CD14-positive monocyte (primary cell): ENCODE measurements around the gene ZNF546. TPM values are rescaled to one million over a fixed set of nuclear protein-coding genes. Genes with fewer than 3 reads are reported as not detected.

Experiments used
- DNase-seq, 3 donors: peaks; one replicate each; pipeline ENCODE4 v3.0.0-alpha.2; 2011 to 2022
- H2AFZ ChIP-seq: 2 replicates; pipeline ENCODE4 v1.6.0; 2012; ENCODE audit warnings: mild to moderate bottlenecking, low read depth, low read length, inconsistent platforms; ENCODE audit not compliant: insufficient read depth, poor library complexity, severe bottlenecking
- H3K27ac ChIP-seq, 2 donors: 1 replicate in 1 of 2; 2 replicates in 1 of 2; pipeline ENCODE4 v1.5.1; 2012 to 2013; ENCODE audit warnings: low read length in 2 of 2, control low read depth in 1 of 2, inconsistent platforms in 1 of 2, low read depth in 1 of 2, mild to moderate bottlenecking in 1 of 2
- H3K27me3 ChIP-seq, 2 donors: one replicate each; pipeline versions ENCODE4 v1.6.0 to v1.6.1; 2011 to 2013; ENCODE audit warnings: low read length in 2 of 2; ENCODE audit not compliant: control insufficient read depth in 2 of 2, insufficient read depth in 2 of 2
- H3K36me3 ChIP-seq, 2 donors: replicated peaks in 1 of 2; 1 replicate in 1 of 2; 2 replicates in 1 of 2; pipeline versions ENCODE4 v1.5.1 to v1.6.1; 2012 to 2013; ENCODE audit warnings: low read length in 2 of 2, control low read depth in 1 of 2, inconsistent platforms in 1 of 2, mild to moderate bottlenecking in 1 of 2; ENCODE audit not compliant: insufficient read depth in 2 of 2, control insufficient read depth in 1 of 2
- H3K4me1 ChIP-seq, 2 donors: 1 replicate in 1 of 2; 2 replicates in 1 of 2; pipeline versions ENCODE4 v1.5.1 to v1.6.1; 2012 to 2013; ENCODE audit warnings: low read length in 2 of 2, control low read depth in 1 of 2, inconsistent platforms in 1 of 2, mild to moderate bottlenecking in 1 of 2, moderate library complexity in 1 of 2; ENCODE audit not compliant: insufficient read depth in 2 of 2, control insufficient read depth in 1 of 2
- H3K4me2 ChIP-seq: replicated peaks from 2 replicates; pipeline ENCODE3; 2012; ENCODE audit warnings: low read length, moderate library complexity, mild to moderate bottlenecking; ENCODE audit not compliant: poor library complexity, severe bottlenecking; ENCODE audit errors: extremely low read depth
- H3K4me3 ChIP-seq, 3 experiments: fragments of 200-600 bp in 1 of 3; sonication (generic) in 1 of 3; replicated peaks in 1 of 3; 1 replicate in 2 of 3; 2 replicates in 1 of 3; pipeline ENCODE4 v1.5.1; 2011 to 2013; ENCODE audit warnings: low read length in 3 of 3, mild to moderate bottlenecking in 3 of 3, control low read depth in 2 of 3, low read depth in 2 of 3, inconsistent platforms in 1 of 3, moderate library complexity in 1 of 3
- H3K79me2 ChIP-seq: 2 replicates; pipeline ENCODE4 v1.6.0; 2012; ENCODE audit warnings: mild to moderate bottlenecking, control low read depth, inconsistent platforms, low read length, moderate library complexity; ENCODE audit not compliant: insufficient read depth
- H3K9ac ChIP-seq: 2 replicates; pipeline ENCODE4 v1.6.0; 2017; ENCODE audit warnings: low read length, mild to moderate bottlenecking; ENCODE audit not compliant: insufficient read depth, poor library complexity, severe bottlenecking
- H3K9me3 ChIP-seq, 2 donors: replicated peaks in 1 of 2; 1 replicate in 1 of 2; 2 replicates in 1 of 2; pipeline versions ENCODE4 v1.5.1 to v1.6.1; 2012 to 2013; ENCODE audit warnings: low read length in 2 of 2, control low read depth in 1 of 2; ENCODE audit not compliant: control insufficient read depth in 1 of 2, insufficient read depth in 1 of 2
- H4K20me1 ChIP-seq: 2 replicates; pipeline ENCODE4 v1.6.0; 2012; ENCODE audit warnings: mild to moderate bottlenecking, low read length, control low read depth, moderate library complexity; ENCODE audit not compliant: insufficient read depth
- H3K27ac Mint-ChIP-seq, 7 donors: one replicate each; pipeline ENCODE4 v1.8.0; 2020; ENCODE audit warnings: mild to moderate bottlenecking in 7 of 7, mixed read lengths in 7 of 7, moderate library complexity in 6 of 7, inconsistent platforms in 2 of 7
- H3K27me3 Mint-ChIP-seq, 3 donors: one replicate each; pipeline ENCODE4 v1.8.0; 2021 to 2022; ENCODE audit warnings: low read depth in 3 of 3, mild to moderate bottlenecking in 3 of 3, mixed read lengths in 3 of 3, moderate library complexity in 3 of 3, inconsistent platforms in 1 of 3
- H3K36me3 Mint-ChIP-seq, 2 donors: one replicate each; pipeline ENCODE4 v1.8.0; 2020; ENCODE audit warnings: mixed read lengths in 2 of 2, inconsistent platforms in 1 of 2, mild to moderate bottlenecking in 1 of 2
- H3K4me1 Mint-ChIP-seq: one replicate; pipeline ENCODE4 v1.8.0; 2020; ENCODE audit warnings: mild to moderate bottlenecking, mixed read lengths
- H3K4me3 Mint-ChIP-seq, 2 donors: one replicate each; pipeline ENCODE4 v1.8.0; 2020; ENCODE audit warnings: mild to moderate bottlenecking in 2 of 2, mixed read lengths in 2 of 2, moderate library complexity in 1 of 2
- H3K9me3 Mint-ChIP-seq, 7 donors: one replicate each; pipeline ENCODE4 v1.8.0; 2020 to 2022; ENCODE audit warnings: mixed read lengths in 7 of 7, mild to moderate bottlenecking in 6 of 7, moderate library complexity in 6 of 7, inconsistent platforms in 2 of 7
- CTCF ChIP-seq: fragments of 200-600 bp; IDR thresholded peaks from one replicate; pipeline ENCODE4 v1.8.0; 2022; ENCODE audit warnings: antibody characterized with exemption, mild to moderate bottlenecking
- WGBS: methylation state at CpG from one replicate; pipeline ENCODE4 v1.1.5; 2013; ENCODE audit warnings: missing lambda C conversion rate; ENCODE audit not compliant: insufficient coverage; 5-methylcytosine and 5-hydroxymethylcytosine counted together
- intact Hi-C, 2 donors: fragments of 100-400 bp; cut with micrococcal nuclease; formaldehyde crosslinking; loops; one replicate each; pipeline versions ENCODE4 v1.15.0 to v1.15.1; 2023
- polyA plus RNA-seq, 3 donors: library from polyadenylated mRNA; depleted of rRNA in 1 of 3; unstranded in 2 of 3; stranded (reverse) in 1 of 3; fragments of 300-500 nt in 2 of 3; fragments of >200 nt in 1 of 3; fragmentation: Illumina TruSeq in 2 of 3; gene quantifications; 1 replicate in 2 of 3; 2 replicates in 1 of 3; pipeline ENCODE4 v1.2.3, GENCODE V29; 2012 to 2021

ZNF546 gene
- polyA plus RNA-seq, 3 donors, result 1.3 to 2.3 (median 1.4) TPM

- intact Hi-C loops, result loop anchor here in 1 of 2 donors (5.0 kb wide), 1 partner anchor 37 kb away; the partner anchor contains the start of gene FCGBP
- Histone ChIP-seq H3K4me1 (peaks cover 19 to 21% of the 10 kb centered on the region in 2 donors), H3K4me3 (no peak overlapping the region), H3K27ac (no peak overlapping the region), H4K20me1 (no peaks in the 10 kb centered on the region), H3K9ac (no peak overlapping the region), H3K79me2 (peaks cover 14% of the 10 kb centered on the region), H3K36me3 (peaks cover 19 to 22% of the 10 kb centered on the region in 2 donors), H3K4me2 (no peak overlapping the region), H3K9me3 (no peaks in the 10 kb centered on the region), H3K27me3 (peaks cover 9 to 48% of the 10 kb centered on the region in 2 donors), H2AFZ (no peak overlapping the region)
- Mint-ChIP-seq H3K36me3 (peaks cover 22% of the 10 kb centered on the region in 2 donors), H3K27ac (no peak overlapping the region), H3K4me1 (peaks cover 26% of the 10 kb centered on the region), H3K4me3 (peak overlapping the region in 1 of 2 donors; percentile 77), H3K27me3 (peaks cover 52 to 63% (median 55%) of the 10 kb centered on the region in 3 donors), H3K9me3 (peaks cover 0 to 7% (median 2%) of the 10 kb centered on the region in 7 donors)
- no peak for TF ChIP-seq CTCF
- 100% methylated on average over 1 of the region's 6 CpGs for WGBS
- no peak for DNase-seq
These were observed 27.6 kb upstream of the ZNF546 start for GRCh38 chr19:39969266-39969665.

- no peak for DNase-seq
- H3K79me2 ChIP-seq, result peaks cover 14% of the 10 kb centered on the region
These were observed 27.0 kb upstream of the ZNF546 start for GRCh38 chr19:39969681-39970424.

More at GRCh38 chr19:39969681-39970424, 27.0 kb upstream of the ZNF546 start:
- H3K27me3 Mint-ChIP-seq, result peaks cover 49 to 57% (median 51%) of the 10 kb centered on the region in 3 donors
- peaks cover 26% of the 10 kb centered on the region for H3K4me1 Mint-ChIP-seq
- peak overlapping the region in 6 of 7 donors; percentile 0 to 99 (median 94) for H3K27ac Mint-ChIP-seq
- H3K36me3 Mint-ChIP-seq, result peaks cover 27 to 28% of the 10 kb centered on the region in 2 donors
- Histone ChIP-seq H3K36me3 (peaks cover 25 to 28% of the 10 kb centered on the region in 2 donors), H2AFZ (peak overlapping the region; percentile 95), H3K4me2 (peak overlapping the region; percentile 96), H3K9me3 (no peaks in the 10 kb centered on the region), H3K4me3 (peak overlapping the region in 2 of 3 experiments; percentile 81 to 90), H3K27ac (peak overlapping the region; percentile 26 to 93), H4K20me1 (no peaks in the 10 kb centered on the region), H3K9ac (peak overlapping the region; percentile 77), H3K4me1 (peaks cover 19 to 21% of the 10 kb centered on the region in 2 donors), H3K27me3 (peaks cover 9 to 48% of the 10 kb centered on the region in 2 donors)
- TF ChIP-seq CTCF, result no peak
- H3K9me3 Mint-ChIP-seq, result peaks cover 0 to 7% (median 2%) of the 10 kb centered on the region in 7 donors
- intact Hi-C loops, result loop anchor here in 1 of 2 donors (5.0 kb wide), 1 partner anchor 38 kb away; the partner anchor contains the start of gene FCGBP
- 100% methylated on average over 7 of the region's 13 CpGs for WGBS
- H3K4me3 Mint-ChIP-seq, result peak overlapping the region; percentile 96 to 98
